GM18868 (cell line): ENCODE results near the gene PIGV.

Experiments used
- ATAC-seq: cut with Tn5 transposase; IDR thresholded peaks from one replicate; pipeline ENCODE4 v1.9.1; 2021; ENCODE audit warnings: mild to moderate bottlenecking, moderate library complexity; ENCODE audit not compliant: unreplicated experiment

PIGV gene

DNA sequence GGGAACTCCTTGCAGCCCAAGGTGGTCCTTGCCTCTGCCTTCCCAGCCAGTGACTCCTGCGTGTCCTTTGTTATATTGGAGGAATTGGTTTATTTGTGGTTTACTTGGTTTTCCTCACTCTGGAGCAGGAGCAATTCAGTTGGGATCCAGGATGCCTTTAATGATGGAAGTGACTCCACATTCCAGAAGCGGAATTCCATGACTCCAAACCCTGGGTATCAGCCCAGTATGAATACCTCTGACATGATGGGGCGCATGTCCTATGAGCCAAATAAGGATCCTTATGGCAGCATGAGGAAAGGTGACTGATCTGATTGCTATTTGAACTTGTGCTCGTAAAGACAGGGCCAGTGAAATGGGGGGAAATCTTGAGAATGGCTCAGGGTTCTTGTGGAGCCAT lies 15.1 kb upstream of the PIGV start:
- no peak for ATAC-seq

GRCh38 chr1:26774462-26774861 lies 13.3 kb upstream of the PIGV start:
- ATAC-seq, result no peak

DNA sequence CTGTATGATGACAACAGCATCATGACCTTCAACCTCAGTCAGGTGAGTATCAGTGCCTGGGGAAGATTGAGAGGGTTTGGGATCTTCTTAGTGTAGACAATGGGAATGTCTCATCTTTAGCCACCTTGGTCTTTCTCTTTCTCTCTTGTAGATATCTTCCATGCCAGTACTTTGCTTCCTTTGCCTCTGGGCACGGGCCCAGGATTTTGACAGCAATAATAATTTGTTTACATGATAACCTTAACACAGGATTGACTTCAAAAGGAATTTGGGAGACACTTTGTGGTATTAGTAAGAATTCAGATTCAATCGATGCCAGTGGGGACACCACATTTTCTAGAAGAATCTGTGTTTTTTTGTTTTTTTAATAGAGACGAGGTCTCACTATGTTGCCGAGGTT lies 12.1 kb upstream of the PIGV start:
- no peak for ATAC-seq

- ATAC-seq, result no peak
Observed at GRCh38 chr1:26779098-26779668, 8.6 kb upstream of the PIGV start.

GRCh38 chr1:26780344-26780957 lies 7.3 kb upstream of the PIGV start:
- ATAC-seq, result no peak

GRCh38 chr1:26781206-26781825 lies 6.4 kb upstream of the PIGV start:
- ATAC-seq, result no peak

- no peak for ATAC-seq
Observed at GRCh38 chr1:26782521-26783212, 5.1 kb upstream of the PIGV start.

DNA sequence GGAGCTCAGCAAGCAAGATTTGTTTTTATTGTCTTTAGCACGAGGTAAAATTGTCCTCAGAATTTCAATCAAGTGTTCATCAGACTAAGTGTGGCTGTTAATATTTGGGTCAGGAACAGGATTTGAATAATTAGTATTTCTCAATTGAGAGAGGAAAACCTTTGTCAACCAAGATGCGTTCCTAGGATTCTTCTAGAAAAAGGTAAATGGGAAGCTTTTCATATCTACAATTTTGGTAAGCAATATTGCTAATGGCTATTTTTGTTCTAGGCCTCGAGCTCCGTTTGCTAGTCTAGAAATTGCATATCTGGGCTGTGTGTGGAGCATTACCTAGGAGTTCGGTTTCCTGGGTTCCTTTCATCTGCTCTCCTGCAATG lies 4.1 kb upstream of the PIGV start:
- ATAC-seq, result no peak

GRCh38 chr1:26784023-26784871 lies 3.5 kb upstream of the PIGV start:
- no peak for ATAC-seq

GRCh38 chr1:26784886-26785285 lies 2.9 kb upstream of the PIGV start:
- no peak for ATAC-seq

GRCh38 chr1:26785611-26786436 lies 1.9 kb upstream of the PIGV start:
- no peak for ATAC-seq

GRCh38 chr1:26786437-26787380 lies 1.0 kb upstream of the PIGV start:
- no peak for ATAC-seq

DNA sequence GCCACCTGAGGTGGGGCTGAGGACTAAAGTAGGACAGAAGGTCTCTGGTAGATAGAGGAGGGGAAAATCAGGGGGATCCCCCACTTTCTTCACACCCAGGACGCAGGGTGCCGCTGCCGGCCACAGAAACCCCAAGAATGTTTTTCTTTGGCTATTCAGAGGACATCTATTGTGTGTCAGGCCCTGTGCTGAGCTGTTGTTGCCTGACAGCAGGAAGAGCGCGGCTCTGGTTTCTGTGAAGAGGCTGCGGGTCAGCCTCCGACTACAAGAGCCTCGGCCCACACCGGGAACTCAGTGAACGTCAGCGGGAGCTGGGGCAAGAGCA lies 407 bp upstream of the PIGV start:
- ATAC-seq, result peak; percentile 37

- ATAC-seq, result no peak
Observed at GRCh38 chr1:26788515-26788785, 700 bp downstream of the PIGV start.

DNA sequence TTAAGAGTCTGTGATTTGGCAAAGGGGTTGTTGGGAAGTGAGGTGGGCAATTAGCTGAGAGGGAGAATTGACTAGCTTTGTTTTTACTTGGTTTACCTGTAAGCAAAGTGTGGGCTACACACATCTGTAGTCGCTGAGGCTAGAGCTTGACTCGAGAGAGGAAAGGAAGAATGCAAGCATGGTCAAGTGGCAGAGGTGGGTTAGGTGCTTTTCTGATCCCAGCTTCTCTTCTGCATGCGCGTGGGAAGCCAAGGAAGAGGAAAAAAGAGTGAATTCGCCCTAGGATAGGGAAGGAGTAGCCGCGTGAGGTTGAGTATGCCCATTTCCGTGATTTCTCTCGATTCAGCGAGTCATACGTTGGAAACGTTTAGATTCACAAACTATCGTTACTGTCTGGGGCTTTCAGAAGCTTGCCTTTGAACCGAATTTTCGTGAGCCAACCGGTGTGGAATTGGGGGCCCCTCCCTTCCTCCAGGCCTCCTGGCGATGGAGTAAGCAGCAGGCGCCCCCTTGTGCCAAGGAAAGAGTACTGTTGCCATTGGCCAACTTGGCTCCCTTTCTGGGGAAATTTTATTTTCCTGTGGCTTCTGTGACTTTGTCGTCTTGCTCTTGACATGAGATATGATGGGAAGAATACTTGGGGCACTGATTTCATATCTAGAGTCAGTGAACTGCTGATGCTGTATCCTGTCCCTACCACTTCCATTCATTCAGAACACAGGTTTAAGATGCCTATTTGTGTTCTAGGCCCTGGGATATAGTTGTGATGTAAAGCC lies 1.3 kb downstream of the PIGV start:
- no peak for ATAC-seq

- no peak for ATAC-seq
Observed at GRCh38 chr1:26789612-26789865, 1.8 kb downstream of the PIGV start.

- ATAC-seq, result no peak
Observed at GRCh38 chr1:26789931-26790330, 2.2 kb downstream of the PIGV start.

DNA sequence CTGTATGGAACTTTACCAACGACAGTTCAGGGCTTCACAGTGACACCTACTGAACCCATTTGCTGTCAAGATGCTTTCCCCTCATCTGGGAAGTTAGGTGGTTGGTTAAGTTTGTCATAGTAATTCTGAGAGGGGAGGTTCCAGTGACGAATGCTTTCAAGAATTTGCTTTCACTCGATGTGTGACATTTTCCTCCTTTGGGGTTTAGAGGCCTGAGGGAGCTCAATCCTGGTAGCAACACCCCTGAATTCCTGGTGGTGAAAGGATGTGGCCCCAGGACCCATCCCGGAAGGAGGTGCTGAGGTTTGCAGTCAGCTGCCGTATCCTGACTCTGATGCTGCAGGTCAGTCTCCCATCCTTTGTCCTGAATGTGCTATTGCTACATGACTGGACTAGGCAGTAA lies 2.8 kb downstream of the PIGV start:
- ATAC-seq, result no peak

DNA sequence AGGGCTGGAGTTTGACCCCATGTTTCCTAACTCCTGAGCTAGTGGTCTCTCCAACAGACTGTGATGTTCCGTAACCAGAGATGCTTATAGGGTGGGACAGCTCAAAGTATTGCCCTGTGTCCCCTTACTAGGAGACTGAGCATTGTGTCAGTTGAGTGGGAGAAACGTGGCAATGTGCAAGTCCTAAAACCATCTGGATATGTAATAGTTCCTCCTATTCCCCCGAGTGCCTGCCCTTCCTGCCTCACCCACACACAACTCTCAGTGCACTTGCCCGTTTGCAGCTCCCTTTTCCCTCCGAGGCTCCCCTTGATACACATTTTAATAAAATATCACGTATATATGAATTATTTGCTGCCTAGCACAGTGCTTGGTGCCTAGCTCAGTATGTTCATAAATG lies 3.4 kb downstream of the PIGV start:
- ATAC-seq, result no peak
